ENCODE data around the gene ESYT2.

The ESYT2 gene

DNA sequence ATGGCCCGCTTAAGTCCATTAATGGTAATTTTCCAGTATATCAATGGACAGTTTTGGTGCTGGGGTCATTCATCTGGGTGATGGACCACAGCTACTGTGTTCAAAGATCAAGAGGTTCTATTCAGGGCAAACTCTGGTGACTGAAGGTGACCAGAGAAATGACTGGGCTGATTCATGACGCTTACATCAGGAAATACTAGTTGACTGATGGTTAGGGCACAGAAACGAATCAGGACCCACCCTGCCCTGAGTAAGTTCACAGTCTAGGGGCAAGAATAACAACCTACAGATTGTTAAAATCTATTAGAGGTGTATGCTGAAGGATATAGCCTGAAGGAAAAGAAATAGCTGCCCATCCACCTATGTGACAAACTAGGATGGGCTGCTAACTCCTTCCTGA is 134.3 kb downstream of the ESYT2 start:
- Histone ChIP-seq H3K4me1 (ENCODE audit: insufficient read depth, low read length) (no peaks in the 10 kb centered on the region), H3K9me3 (ENCODE audit: insufficient read depth, low read depth, low read length) (no peaks in the 10 kb centered on the region), H3K9ac (ENCODE audit: low read depth, low read length) (no peak overlapping the region), H3K27ac (ENCODE audit: low read length) (no peak overlapping the region), H3K36me3 (ENCODE audit: insufficient read depth, low read depth, low read length) (peaks cover 96% of the 10 kb centered on the region), H3K4me3 (ENCODE audit: low read length) (no peak overlapping the region), H3K27me3 (ENCODE audit: insufficient read depth, low read length) (no peaks in the 10 kb centered on the region)

DNA sequence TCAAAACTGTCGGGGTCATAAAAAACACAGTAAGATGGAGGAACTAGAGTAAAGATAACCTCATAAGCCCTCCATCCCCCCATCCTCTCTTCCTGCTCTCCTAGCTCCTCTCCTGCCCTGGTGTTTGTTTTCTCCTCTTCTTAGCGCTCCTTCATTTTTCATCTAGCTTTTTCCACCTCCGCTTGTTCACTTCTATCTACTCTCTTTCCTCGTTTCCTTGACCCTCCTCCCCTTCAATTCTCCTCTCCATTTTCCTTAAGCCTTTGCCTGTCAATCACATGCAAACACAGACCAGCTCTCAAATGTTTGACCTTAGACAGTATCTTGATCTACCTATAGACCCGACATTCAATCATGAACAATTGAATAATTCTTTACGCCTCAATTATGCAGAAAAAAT is 134.7 kb downstream of the ESYT2 start:
- peaks cover 96% of the 10 kb centered on the region for H3K36me3 ChIP-seq (ENCODE audit: insufficient read depth, low read depth, low read length)
- no peak overlapping the region for H3K27ac ChIP-seq (ENCODE audit: low read length)
- no peak overlapping the region for H3K4me3 ChIP-seq (ENCODE audit: low read length)
- H3K4me1 ChIP-seq (ENCODE audit: insufficient read depth, low read length) = no peaks in the 10 kb centered on the region
- no peaks in the 10 kb centered on the region for H3K9me3 ChIP-seq (ENCODE audit: insufficient read depth, low read depth, low read length)
- no peak overlapping the region for H3K9ac ChIP-seq (ENCODE audit: low read depth, low read length)
- H3K27me3 ChIP-seq (ENCODE audit: insufficient read depth, low read length) = no peaks in the 10 kb centered on the region

DNA sequence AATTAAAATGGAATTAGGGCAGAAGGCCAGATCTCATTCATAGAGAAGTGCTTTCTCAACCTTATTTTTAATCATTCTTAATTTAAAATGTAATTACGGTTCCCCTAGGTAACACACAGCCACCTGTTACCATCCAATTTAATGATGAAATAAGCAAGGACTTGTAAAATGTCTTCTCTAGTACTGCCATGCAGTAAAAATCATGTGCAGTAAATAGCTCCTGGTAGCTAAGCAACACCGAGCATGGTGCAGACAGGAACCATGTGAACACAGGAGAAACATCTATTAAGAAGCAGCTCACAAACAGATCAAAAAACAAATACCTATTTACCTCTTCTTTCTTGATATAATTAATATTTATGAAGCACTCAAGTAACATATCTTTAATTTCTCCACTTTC is 139.8 kb downstream of the ESYT2 start:
- Histone ChIP-seq H3K36me3 (ENCODE audit: insufficient read depth, low read depth, low read length) (peaks cover 100% of the 10 kb centered on the region), H3K27ac (ENCODE audit: low read length) (no peak overlapping the region), H3K27me3 (ENCODE audit: insufficient read depth, low read length) (no peaks in the 10 kb centered on the region), H3K9me3 (ENCODE audit: insufficient read depth, low read depth, low read length) (no peaks in the 10 kb centered on the region), H3K4me3 (ENCODE audit: low read length) (no peak overlapping the region), H3K4me1 (ENCODE audit: insufficient read depth, low read length) (no peaks in the 10 kb centered on the region), H3K9ac (ENCODE audit: low read depth, low read length) (no peak overlapping the region)

DNA sequence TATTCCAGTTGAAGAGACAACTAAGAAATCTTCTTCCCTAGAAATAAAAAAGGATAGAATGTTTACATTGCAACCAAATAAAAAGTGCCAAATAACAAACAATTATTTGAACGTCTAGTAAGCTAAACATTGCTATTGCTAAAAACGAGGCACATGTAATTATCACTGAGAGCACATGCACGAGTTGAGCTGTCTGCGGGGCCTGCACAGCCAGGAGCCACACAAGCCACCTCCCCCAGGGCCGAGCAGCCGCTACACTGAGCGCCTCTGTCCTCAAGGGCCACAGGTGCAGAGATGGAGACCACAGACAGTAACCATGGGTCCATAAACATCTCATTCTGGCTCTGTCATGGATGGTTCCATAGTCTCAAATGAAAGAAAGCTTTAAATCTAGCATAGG is 141.9 kb downstream of the ESYT2 start:
- peaks cover 99% of the 10 kb centered on the region for H3K36me3 ChIP-seq (ENCODE audit: insufficient read depth, low read depth, low read length)

DNA sequence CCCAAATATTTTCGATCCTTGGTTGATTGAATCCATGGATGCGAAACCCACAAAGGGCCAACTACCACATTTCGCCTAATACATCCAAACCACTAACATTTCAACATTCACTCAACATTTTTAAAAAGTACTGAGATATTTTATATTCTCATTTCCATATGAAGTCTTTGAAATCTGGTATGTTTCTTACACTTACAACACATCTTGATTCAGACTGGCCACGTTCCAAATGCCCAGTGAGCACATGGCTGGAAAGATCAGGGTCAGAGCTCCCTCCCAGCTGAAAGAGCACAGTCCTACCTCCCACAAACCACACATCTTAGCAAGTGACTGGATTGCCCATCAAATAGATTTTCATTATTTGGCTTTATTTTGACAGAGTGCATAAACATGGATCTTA is 143.6 kb downstream of the ESYT2 start:
- H3K27ac ChIP-seq (ENCODE audit: low read length) = no peak overlapping the region

More for the DNA sequence above, 141.9 kb downstream of the ESYT2 start:
- no peaks in the 10 kb centered on the region for H3K27me3 ChIP-seq (ENCODE audit: insufficient read depth, low read length)
- no peaks in the 10 kb centered on the region for H3K9me3 ChIP-seq (ENCODE audit: insufficient read depth, low read depth, low read length)
- no peak overlapping the region for H3K27ac ChIP-seq (ENCODE audit: low read length)
- H3K9ac ChIP-seq (ENCODE audit: low read depth, low read length) = no peak overlapping the region
- H3K4me3 ChIP-seq (ENCODE audit: low read length) = no peak overlapping the region
- no peaks in the 10 kb centered on the region for H3K4me1 ChIP-seq (ENCODE audit: insufficient read depth, low read length)

DNA sequence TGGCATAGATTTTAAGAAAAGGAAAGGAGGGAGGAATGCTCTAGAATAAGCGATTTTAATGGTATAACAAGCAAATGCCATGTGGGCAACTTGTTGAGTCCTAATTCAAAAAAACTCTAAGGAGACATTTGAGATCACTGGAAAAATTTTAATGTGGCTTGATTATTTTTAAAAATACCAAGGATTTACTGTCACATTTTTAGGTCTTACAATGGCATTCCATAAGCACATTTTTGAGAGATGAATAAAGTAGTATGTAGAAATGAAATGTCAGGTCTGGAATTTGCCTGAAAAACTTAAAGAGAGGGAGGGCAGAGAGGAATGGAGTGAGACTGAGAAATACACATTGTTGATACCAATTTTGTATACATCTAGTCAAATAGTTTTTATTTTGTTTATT is 145.0 kb downstream of the ESYT2 start:
- Histone ChIP-seq H3K4me3 (ENCODE audit: low read length) (no peak overlapping the region), H3K4me1 (ENCODE audit: insufficient read depth, low read length) (no peaks in the 10 kb centered on the region), H3K27ac (ENCODE audit: low read length) (no peak overlapping the region), H3K9me3 (ENCODE audit: insufficient read depth, low read depth, low read length) (no peaks in the 10 kb centered on the region), H3K27me3 (ENCODE audit: insufficient read depth, low read length) (no peaks in the 10 kb centered on the region), H3K9ac (ENCODE audit: low read depth, low read length) (no peak overlapping the region), H3K36me3 (ENCODE audit: insufficient read depth, low read depth, low read length) (peaks cover 99% of the 10 kb centered on the region)

More for the DNA sequence above, 143.6 kb downstream of the ESYT2 start:
- H3K4me1 ChIP-seq (ENCODE audit: insufficient read depth, low read length) = no peaks in the 10 kb centered on the region
- peaks cover 99% of the 10 kb centered on the region for H3K36me3 ChIP-seq (ENCODE audit: insufficient read depth, low read depth, low read length)
- H3K27me3 ChIP-seq (ENCODE audit: insufficient read depth, low read length) = no peaks in the 10 kb centered on the region
- H3K9me3 ChIP-seq (ENCODE audit: insufficient read depth, low read depth, low read length) = no peaks in the 10 kb centered on the region
- no peak overlapping the region for H3K9ac ChIP-seq (ENCODE audit: low read depth, low read length)
- no peak overlapping the region for H3K4me3 ChIP-seq (ENCODE audit: low read length)

DNA sequence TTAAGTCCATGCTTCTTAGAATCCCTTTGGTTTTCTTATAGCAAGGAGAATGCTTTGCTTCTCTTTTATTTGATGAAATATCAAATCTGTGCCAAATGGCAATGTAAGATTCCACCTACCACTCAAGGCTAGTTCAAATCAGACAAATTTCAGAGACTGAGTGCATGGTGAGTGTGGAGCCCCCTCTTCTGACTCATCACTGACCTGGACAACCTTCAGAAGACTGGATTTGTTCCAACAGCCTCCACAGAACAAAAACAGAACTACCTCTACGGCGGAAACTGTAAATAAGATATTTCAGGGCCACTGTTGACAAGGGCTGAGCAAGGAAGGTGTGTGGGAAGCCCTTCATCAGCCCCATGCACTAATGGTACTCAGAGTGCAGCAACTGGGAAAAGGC is 145.8 kb downstream of the ESYT2 start:
- Histone ChIP-seq H3K36me3 (ENCODE audit: insufficient read depth, low read depth, low read length) (peaks cover 99% of the 10 kb centered on the region), H3K27ac (ENCODE audit: low read length) (no peak overlapping the region), H3K9me3 (ENCODE audit: insufficient read depth, low read depth, low read length) (no peaks in the 10 kb centered on the region), H3K9ac (ENCODE audit: low read depth, low read length) (no peak overlapping the region), H3K4me1 (ENCODE audit: insufficient read depth, low read length) (no peaks in the 10 kb centered on the region), H3K4me3 (ENCODE audit: low read length) (no peak overlapping the region), H3K27me3 (ENCODE audit: insufficient read depth, low read length) (no peaks in the 10 kb centered on the region)

DNA sequence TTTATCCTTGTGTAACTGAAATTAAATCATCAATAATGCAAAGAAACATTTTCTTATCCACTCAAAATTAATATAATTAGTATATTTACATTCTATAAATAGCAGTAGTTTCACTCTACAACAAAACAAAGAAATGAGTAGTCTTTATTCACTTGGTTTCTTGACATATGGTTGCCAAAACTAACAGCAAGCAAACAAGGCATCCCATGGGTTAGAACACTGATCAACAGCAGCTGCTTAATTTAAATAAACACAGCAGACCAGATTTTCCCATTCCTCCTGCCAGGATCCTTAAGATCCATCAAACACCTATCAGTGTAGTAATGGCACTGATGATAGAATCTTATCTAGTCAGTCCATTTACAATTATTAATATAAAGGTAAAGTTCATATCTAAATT is 146.9 kb downstream of the ESYT2 start:
- Histone ChIP-seq H3K9me3 (ENCODE audit: insufficient read depth, low read depth, low read length) (no peaks in the 10 kb centered on the region), H3K36me3 (ENCODE audit: insufficient read depth, low read depth, low read length) (peaks cover 98% of the 10 kb centered on the region), H3K9ac (ENCODE audit: low read depth, low read length) (no peak overlapping the region), H3K4me3 (ENCODE audit: low read length) (no peak overlapping the region), H3K4me1 (ENCODE audit: insufficient read depth, low read length) (no peaks in the 10 kb centered on the region), H3K27me3 (ENCODE audit: insufficient read depth, low read length) (no peaks in the 10 kb centered on the region), H3K27ac (ENCODE audit: low read length) (no peak overlapping the region)
